Thoracic aorta (tissue), 2 donors: Measurements from ENCODE around the gene USP30. TPM values are rescaled to one million over a fixed set of nuclear protein-coding genes. Genes with fewer than 3 reads are reported as not detected.
A peak's percentile ranks its signal among the peaks of the same experiment; 100 is the strongest.
"Not testable (repeated sequence)": the region's sequence is repeated elsewhere in the genome, so short reads cannot be mapped to it uniquely, and the experiment has no call there.

Source experiments
- ATAC-seq: fragments of 150-250 bp; one replicate; pipeline ENCODE4 v1.8.0; 2017; ENCODE audit warnings: low read depth; ENCODE audit not compliant: insufficient number of reproducible peaks, low FRiP score
- DNase-seq: peaks from one replicate; pipeline ENCODE4 v3.0.0-alpha.2; 2020; ENCODE audit warnings: low spot score
- H3K27ac ChIP-seq, 2 donors: fragments of 200-600 bp; sonication (generic); 1 replicate in 1 of 2; 2 replicates in 1 of 2; pipeline ENCODE4 v1.5.1; 2016; ENCODE audit warnings: mild to moderate bottlenecking in 2 of 2, moderate library complexity in 2 of 2
- H3K27me3 ChIP-seq: fragments of 200-600 bp; sonication (generic); replicated peaks from 2 replicates; pipeline ENCODE4 v1.6.0; 2016; ENCODE audit warnings: mild to moderate bottlenecking; ENCODE audit not compliant: insufficient read depth
- H3K36me3 ChIP-seq: fragments of 200-600 bp; sonication (generic); one replicate; pipeline ENCODE4 v1.5.1; 2016
- H3K4me1 ChIP-seq, 2 donors: fragments of 200-600 bp; sonication (generic); 1 replicate in 1 of 2; 2 replicates in 1 of 2; pipeline versions ENCODE4 v1.5.1 to v1.6.0; 2016; ENCODE audit warnings: low read depth in 2 of 2, mild to moderate bottlenecking in 1 of 2; ENCODE audit not compliant: control insufficient read depth in 1 of 2
- H3K4me3 ChIP-seq: fragments of 200-600 bp; sonication (generic); 2 replicates; pipeline ENCODE4 v1.5.1; 2016; ENCODE audit warnings: mild to moderate bottlenecking
- H3K9me3 ChIP-seq: fragments of 200-600 bp; sonication (generic); 2 replicates; pipeline ENCODE4 v1.5.1; 2016
- CTCF ChIP-seq: fragments of 200-600 bp; sonication (generic); IDR thresholded peaks from one replicate; pipeline ENCODE4 v1.5.1; 2019; ENCODE audit warnings: antibody characterized with exemption
- total RNA-seq, 2 donors: library from RNA; depleted of rRNA; stranded (reverse); fragments of >200 nt; gene quantifications; one replicate each; pipeline versions ENCODE4 v1.1.0 to v1.2.3, GENCODE V29; 2016

Gene USP30
- total RNA-seq, 2 donors from 2014 or later, result 9.5 to 27.5 TPM

GRCh38 chr12:109053382-109054123, 1.2 kb downstream of the USP30 start:
- H3K4me3 ChIP-seq, result peak overlapping the region; percentile 91
- no peak for TF ChIP-seq CTCF
- no peak for ATAC-seq
- DNase-seq, result no peak
- H3K9me3 ChIP-seq, result no peaks in the 10 kb centered on the region
- peaks cover 10 to 23% of the 10 kb centered on the region in 2 donors for H3K4me1 ChIP-seq
- peak overlapping the region in 1 of 2 donors; percentile 62 for H3K27ac ChIP-seq
- no peaks in the 10 kb centered on the region for H3K36me3 ChIP-seq
- no peaks in the 10 kb centered on the region for H3K27me3 ChIP-seq

- not testable (repeated sequence) for H3K27ac ChIP-seq, ATAC-seq, H3K9me3 ChIP-seq, DNase-seq, H3K27me3 ChIP-seq, H3K36me3 ChIP-seq
- H3K4me1 ChIP-seq, result peaks cover 10 to 23% of the 10 kb centered on the region in 2 donors
- H3K4me3 ChIP-seq, result peak overlapping the region; percentile 91
Observed at GRCh38 chr12:109054124-109054513, 1.7 kb downstream of the USP30 start.

GRCh38 chr12:109054520-109054919, 2.1 kb downstream of the USP30 start:
- no peak overlapping the region for H3K4me3 ChIP-seq
- no peaks in the 10 kb centered on the region for H3K9me3 ChIP-seq
- no peaks in the 10 kb centered on the region for H3K27me3 ChIP-seq
- H3K27ac ChIP-seq, result no peak overlapping the region
- DNase-seq (no peak), ATAC-seq (no peak)
- H3K4me1 ChIP-seq, result peaks cover 10 to 23% of the 10 kb centered on the region in 2 donors
- TF ChIP-seq CTCF, result no peak
- H3K36me3 ChIP-seq, result no peaks in the 10 kb centered on the region

- DNase-seq, result no peak
- ATAC-seq, result no peak
- Histone ChIP-seq H3K27me3 (no peaks in the 10 kb centered on the region), H3K27ac (no peak overlapping the region), H3K36me3 (no peaks in the 10 kb centered on the region), H3K9me3 (no peaks in the 10 kb centered on the region), H3K4me3 (no peak overlapping the region), H3K4me1 (peaks cover 9 to 21% of the 10 kb centered on the region in 2 donors)
- no peak for TF ChIP-seq CTCF
Observed at GRCh38 chr12:109056891-109057290, 4.5 kb downstream of the USP30 start.

GRCh38 chr12:109057376-109057775, 5.0 kb downstream of the USP30 start:
- Histone ChIP-seq H3K4me1 (peaks cover 7 to 17% of the 10 kb centered on the region in 2 donors), H3K27me3 (no peaks in the 10 kb centered on the region), H3K4me3 (no peak overlapping the region), H3K9me3 (no peaks in the 10 kb centered on the region), H3K36me3 (no peaks in the 10 kb centered on the region), H3K27ac (no peak overlapping the region)
- no peak for TF ChIP-seq CTCF
- DNase-seq (no peak), ATAC-seq (no peak)

- Histone ChIP-seq H3K27me3 (no peaks in the 10 kb centered on the region), H3K4me3 (no peak overlapping the region), H3K4me1 (peaks cover under 1 to 9% of the 10 kb centered on the region in 2 donors), H3K27ac (no peak overlapping the region), H3K36me3 (peaks cover 10% of the 10 kb centered on the region), H3K9me3 (no peaks in the 10 kb centered on the region)
- TF ChIP-seq CTCF, result no peak
- ATAC-seq (no peak), DNase-seq (no peak)
Observed at GRCh38 chr12:109058773-109059172, 6.4 kb downstream of the USP30 start.
